ENCODE measurements around the gene FANCC.

The FANCC gene

GRCh38 chr9:95112436-95113280, 204.9 kb downstream of the FANCC start:
- no peak overlapping the region for H3K4me3 ChIP-seq (ENCODE audit: low read length)
- no peak for DNase-seq (ENCODE audit: low read depth)
- no peak for TF ChIP-seq CTCF (IDR thresholded peaks at IDR 0.05; ENCODE audit: insufficient read depth, low read depth, low read length, missing control alignments)

GRCh38 chr9:95111716-95112115, 205.8 kb downstream of the FANCC start:
- no peak overlapping the region for H3K4me3 ChIP-seq (ENCODE audit: low read length)
- no peak for TF ChIP-seq CTCF (IDR thresholded peaks at IDR 0.05; ENCODE audit: insufficient read depth, low read depth, low read length, missing control alignments)
- no peak for DNase-seq (ENCODE audit: low read depth)

- DNase-seq (ENCODE audit: low read depth): no peak
- TF ChIP-seq CTCF (IDR thresholded peaks at IDR 0.05; ENCODE audit: insufficient read depth, low read depth, low read length, missing control alignments): no peak
- H3K4me3 ChIP-seq (ENCODE audit: low read length): no peak overlapping the region
Observed at GRCh38 chr9:95110921-95111525, 206.5 kb downstream of the FANCC start.

GRCh38 chr9:95109456-95109855, 208.1 kb downstream of the FANCC start:
- TF ChIP-seq CTCF (IDR thresholded peaks at IDR 0.05; ENCODE audit: insufficient read depth, low read depth, low read length, missing control alignments): no peak
- no peak for DNase-seq (ENCODE audit: low read depth)

GRCh38 chr9:95108777-95109176, 208.7 kb downstream of the FANCC start:
- no peak for TF ChIP-seq CTCF (IDR thresholded peaks at IDR 0.05; ENCODE audit: insufficient read depth, low read depth, low read length, missing control alignments)
- no peak for DNase-seq (ENCODE audit: low read depth)
- no peak overlapping the region for H3K4me3 ChIP-seq (ENCODE audit: low read length)

More at GRCh38 chr9:95109456-95109855, 208.1 kb downstream of the FANCC start:
- no peak overlapping the region for H3K4me3 ChIP-seq (ENCODE audit: low read length)

- H3K4me3 ChIP-seq (ENCODE audit: low read length): no peak overlapping the region
- no peak for DNase-seq (ENCODE audit: low read depth)
- TF ChIP-seq CTCF (IDR thresholded peaks at IDR 0.05; ENCODE audit: insufficient read depth, low read depth, low read length, missing control alignments): no peak
Observed at GRCh38 chr9:95107976-95108375, 209.5 kb downstream of the FANCC start.
